ENCODE results near the gene PLEK2.

DNA sequence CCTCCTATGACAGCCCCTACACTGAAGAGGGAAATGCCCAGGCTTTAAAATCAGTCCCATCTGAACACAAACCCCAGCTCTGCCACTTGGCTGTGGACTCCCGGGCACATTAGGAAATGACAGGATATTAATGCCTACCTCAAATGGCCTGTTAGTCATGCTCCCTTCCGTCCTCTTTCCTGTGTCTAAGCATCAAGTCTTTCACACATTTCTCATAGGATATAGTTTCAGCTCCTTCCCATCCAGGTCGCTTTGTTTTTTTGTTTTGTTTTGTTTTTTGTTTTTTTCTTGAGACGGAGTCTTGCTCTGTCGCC, 16.1 kb downstream of the PLEK2 start:
- no peak for TF ChIP-seq EZH2phosphoT487 (IDR thresholded peaks at IDR 0.05; ENCODE audit: borderline replicate concordance, low read length)
- TF ChIP-seq, protein P1, sequence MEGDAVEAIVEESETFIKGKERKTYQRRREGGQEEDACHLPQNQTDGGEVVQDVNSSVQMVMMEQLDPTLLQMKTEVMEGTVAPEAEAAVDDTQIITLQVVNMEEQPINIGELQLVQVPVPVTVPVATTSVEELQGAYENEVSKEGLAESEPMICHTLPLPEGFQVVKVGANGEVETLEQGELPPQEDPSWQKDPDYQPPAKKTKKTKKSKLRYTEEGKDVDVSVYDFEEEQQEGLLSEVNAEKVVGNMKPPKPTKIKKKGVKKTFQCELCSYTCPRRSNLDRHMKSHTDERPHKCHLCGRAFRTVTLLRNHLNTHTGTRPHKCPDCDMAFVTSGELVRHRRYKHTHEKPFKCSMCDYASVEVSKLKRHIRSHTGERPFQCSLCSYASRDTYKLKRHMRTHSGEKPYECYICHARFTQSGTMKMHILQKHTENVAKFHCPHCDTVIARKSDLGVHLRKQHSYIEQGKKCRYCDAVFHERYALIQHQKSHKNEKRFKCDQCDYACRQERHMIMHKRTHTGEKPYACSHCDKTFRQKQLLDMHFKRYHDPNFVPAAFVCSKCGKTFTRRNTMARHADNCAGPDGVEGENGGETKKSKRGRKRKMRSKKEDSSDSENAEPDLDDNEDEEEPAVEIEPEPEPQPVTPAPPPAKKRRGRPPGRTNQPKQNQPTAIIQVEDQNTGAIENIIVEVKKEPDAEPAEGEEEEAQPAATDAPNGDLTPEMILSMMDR (IDR thresholded peaks at IDR 0.05; ENCODE audit: low read depth, low read length, poor library complexity, severe bottlenecking) = no peak

Measured in DOHH2 (cell line).